Endothelial cell of umbilical vein (primary cell): ENCODE data around the gene NKD2. TPM values are rescaled to one million over a fixed set of nuclear protein-coding genes. Genes with fewer than 3 reads are reported as not detected.

Experiments used
- BruUV-seq: library from RNA; stranded (reverse); fragments of 400-500 nt; replicated peaks from 2 replicates; lab custom pipeline; 2021; lab: Mats Ljungman, UMichigan
- CTCF ChIA-PET: fragments of 300-600, 350-600 bp; sonication (Branson Sonifier 250); formaldehyde crosslinking; loops from one replicate; lab custom pipeline; 2021; ENCODE audit warnings: antibody characterized with exemption, inconsistent platforms; lab: Charles Lee
- POLR2A ChIA-PET: fragments of 300-600, 350-600 bp; sonication (Branson Sonifier 250); formaldehyde crosslinking; loops from one replicate; lab custom pipeline; 2021; ENCODE audit warnings: antibody characterized with exemption, inconsistent platforms; lab: Charles Lee
- DNase-seq: peaks from one replicate; pipeline ENCODE4 v3.0.0-alpha.2; 2011; ENCODE audit warnings: low read depth, low spot score
- FAIRE-seq: peaks from 2 replicates; lab custom pipeline; 2011; peaks lifted over from hg19 to GRCh38; lab: Jason Lieb, UNC
- H2AFZ ChIP-seq: 2 replicates; pipeline ENCODE4 v1.6.0; 2012; ENCODE audit warnings: low read depth, low read length, control low read depth, inconsistent platforms
- H3K27ac ChIP-seq: 2 replicates; pipeline ENCODE4 v1.5.1; 2011; ENCODE audit warnings: low read depth, mild to moderate bottlenecking, control low read depth, low read length, moderate library complexity; ENCODE audit not compliant: insufficient read depth
- H3K27me3 ChIP-seq, 2 experiments: 2 replicates each; pipeline versions ENCODE4 v1.6.0 to v1.6.1; 2011; ENCODE audit warnings: low read length in 2 of 2, mixed read lengths in 1 of 2; ENCODE audit not compliant: control insufficient read depth in 2 of 2, insufficient read depth in 2 of 2
- H3K36me3 ChIP-seq, 2 experiments: 2 replicates in 1 of 2; 3 replicates in 1 of 2; pipeline ENCODE4 v1.5.1; 2011; ENCODE audit warnings: low read length in 2 of 2, mild to moderate bottlenecking in 1 of 2, moderate library complexity in 1 of 2; ENCODE audit not compliant: control insufficient read depth in 2 of 2, insufficient read depth in 2 of 2; ENCODE audit errors: extremely low read depth in 1 of 2
- H3K4me1 ChIP-seq: 3 replicates; pipeline ENCODE4 v1.5.1; 2011; ENCODE audit warnings: mild to moderate bottlenecking, low read length; ENCODE audit not compliant: control insufficient read depth, insufficient read depth; ENCODE audit errors: extremely low read depth
- H3K4me2 ChIP-seq: 2 replicates; pipeline ENCODE4 v1.6.1; 2011; ENCODE audit warnings: low read length, control low read depth, mixed read lengths; ENCODE audit not compliant: insufficient read depth
- H3K4me3 ChIP-seq, 3 experiments: fragments of 200-600 bp in 1 of 3; sonication (generic), shearing (Covaris generic) in 1 of 3; replicated peaks in 1 of 3; 2 replicates each; pipeline ENCODE4 v1.5.1; 2011 to 2016; ENCODE audit warnings: control low read depth in 3 of 3, low read length in 3 of 3, mild to moderate bottlenecking in 2 of 3, inconsistent platforms in 1 of 3, low read depth in 1 of 3, moderate library complexity in 1 of 3; ENCODE audit not compliant: insufficient read depth in 1 of 3
- H3K79me2 ChIP-seq: 2 replicates; pipeline ENCODE4 v1.6.0; 2012; ENCODE audit warnings: low read length, inconsistent platforms; ENCODE audit not compliant: control insufficient read depth, insufficient read depth
- H3K9ac ChIP-seq: replicated peaks from 2 replicates; pipeline ENCODE3; 2011; ENCODE audit warnings: low read length, control low read depth; ENCODE audit not compliant: insufficient read depth; ENCODE audit errors: extremely low read depth
- H3K9me1 ChIP-seq: replicated peaks from 3 replicates; pipeline ENCODE4 v1.6.0; 2011; ENCODE audit warnings: mild to moderate bottlenecking, low read length; ENCODE audit not compliant: control insufficient read depth, insufficient read depth; ENCODE audit errors: extremely low read depth
- H3K9me3 ChIP-seq: replicated peaks from 2 replicates; pipeline ENCODE4 v1.5.1; 2012; ENCODE audit warnings: low read length, inconsistent platforms; ENCODE audit not compliant: control insufficient read depth, insufficient read depth
- H4K20me1 ChIP-seq: replicated peaks from 2 replicates; pipeline ENCODE3; 2011; ENCODE audit warnings: mild to moderate bottlenecking, low read length; ENCODE audit not compliant: control insufficient read depth, insufficient read depth; ENCODE audit errors: extremely low read depth
- EZH2 ChIP-seq: IDR thresholded peaks from 2 replicates; pipeline ENCODE4 v1.6.1; 2012; ENCODE audit warnings: borderline replicate concordance, low read depth, mild to moderate bottlenecking, moderate library complexity, low read length, inconsistent platforms; ENCODE audit not compliant: severe bottlenecking
- FOS ChIP-seq: IDR thresholded peaks from 2 replicates; pipeline ENCODE4 v1.6.1; 2011; ENCODE audit warnings: mild to moderate bottlenecking, low read length, moderate library complexity, borderline replicate concordance; ENCODE audit not compliant: insufficient read depth
- GATA2 ChIP-seq: IDR thresholded peaks from 2 replicates; pipeline ENCODE4 v1.7.0; 2011; ENCODE audit warnings: low read depth, mild to moderate bottlenecking, moderate library complexity, mixed read lengths, low read length; ENCODE audit not compliant: insufficient read length, insufficient read depth
- JUN ChIP-seq: IDR thresholded peaks from 2 replicates; pipeline ENCODE4 v1.6.1; 2011; ENCODE audit warnings: borderline replicate concordance, low read depth; ENCODE audit not compliant: insufficient read length, insufficient read depth
- MYC ChIP-seq: IDR thresholded peaks from one replicate; pipeline ENCODE4 v1.6.1; 2011; ENCODE audit warnings: mild to moderate bottlenecking, low read depth, low read length
- POLR2A ChIP-seq: IDR thresholded peaks from 2 replicates; pipeline ENCODE4 v1.6.1; 2012; ENCODE audit warnings: low read depth, mild to moderate bottlenecking, control low read depth, low read length
- POLR2AphosphoS5 ChIP-seq: IDR thresholded peaks from 2 replicates; pipeline ENCODE4 v1.6.1; 2012; ENCODE audit warnings: low read depth, mild to moderate bottlenecking, control low read depth, low read length, moderate library complexity; ENCODE audit not compliant: insufficient read depth
- dilution Hi-C: fragments of 300-500 bp; cut with MboI; formaldehyde crosslinking; loops from one replicate; pipeline ENCODE4 v1.15.0; 2019; ENCODE audit warnings: low sequenced_read_pairs; ENCODE audit not compliant: extremely low pct_ligation_motif_present
- intact Hi-C: fragments of 100-400 bp; cut with micrococcal nuclease; formaldehyde crosslinking; loops from one replicate; pipeline ENCODE4 v1.10.0; 2022
- polyA plus RNA-seq, 4 experiments: library from polyadenylated mRNA; depleted of rRNA in 3 of 4; stranded (reverse) in 3 of 4; unstranded in 1 of 4; fragments of >200 nt; gene quantifications; 2 replicates each; pipeline versions ENCODE4 v1.2.1 to v1.2.3, GENCODE V29; 2011 to 2012; ENCODE audit warnings: missing spikeins in 1 of 4
- total RNA-seq: library from RNA; stranded (reverse); gene quantifications from 2 replicates; pipeline ENCODE4 v1.2.3, GENCODE V29; 2021
- TF ChIP-seq, protein P1 (sequence below): IDR thresholded peaks from 2 replicates; pipeline ENCODE4 v1.6.1; 2011; ENCODE audit not compliant: insufficient read depth, insufficient read length
- TF ChIP-seq, protein P2 (sequence below), 2 donors: IDR thresholded peaks; 1 replicate in 1 of 2; 2 replicates in 1 of 2; pipeline ENCODE4 v1.5.1; 2011; ENCODE audit warnings: low read length in 2 of 2, mild to moderate bottlenecking in 2 of 2, moderate library complexity in 2 of 2, control low read depth in 1 of 2, inconsistent platforms in 1 of 2, low read depth in 1 of 2; ENCODE audit not compliant: insufficient read depth in 1 of 2; ENCODE audit errors: extremely low read depth in 1 of 2

Gene NKD2
- total and polyA plus RNA-seq, 2 donors (not counting 3 experiments of a cell fraction or from before 2014, with no cell fraction given): 0.08 TPM; not detected in 1

DNA sequence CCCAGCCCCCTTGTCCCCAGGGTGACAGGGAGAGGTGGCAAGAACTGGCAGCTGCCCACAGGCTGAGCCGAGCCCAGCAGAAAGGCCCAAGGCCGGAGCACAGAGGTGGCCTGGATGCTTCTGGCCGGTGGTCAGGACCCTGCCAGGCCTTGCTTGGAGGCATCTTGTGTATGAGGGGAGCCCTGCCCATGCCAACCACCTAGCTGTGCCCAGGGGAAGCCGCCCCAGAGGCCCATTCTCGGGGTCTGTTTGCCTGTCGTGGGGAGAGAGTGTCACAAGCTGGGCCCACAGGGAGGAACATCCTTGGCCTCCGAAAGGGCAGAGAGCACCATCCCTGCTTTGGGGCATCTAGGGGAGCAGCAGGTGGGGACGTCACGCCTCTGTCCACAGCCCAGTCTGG is 10.0 kb downstream of the NKD2 start:
- no TSS peak for BruUV-seq
- FAIRE-seq (no peak), DNase-seq (no peak)
- POLR2A ChIA-PET: no interaction called here
- no peak overlapping the region for H3K4me2 ChIP-seq
- H3K36me3 ChIP-seq: no peaks in the 10 kb centered on the region
- intact Hi-C loops (no loop called here), dilution Hi-C loops (no loop called here)
- H3K9me1 ChIP-seq: no peaks in the 10 kb centered on the region
- no peak overlapping the region for H3K9ac ChIP-seq
- no peaks in the 10 kb centered on the region for H4K20me1 ChIP-seq
- H2AFZ ChIP-seq: no peak overlapping the region
- CTCF ChIA-PET: interaction anchor here (0.9 kb wide), 1 partner anchor 13 kb away, joined by 3 read pairs; no protein-coding TSS in a partner anchor
- no peaks in the 10 kb centered on the region for H3K4me1 ChIP-seq
- no peak overlapping the region for H3K27ac ChIP-seq
- H3K4me3 ChIP-seq: no peak overlapping the region
- H3K9me3 ChIP-seq: no peaks in the 10 kb centered on the region
- H3K79me2 ChIP-seq: no peaks in the 10 kb centered on the region
- no peaks in the 10 kb centered on the region for H3K27me3 ChIP-seq
- no peak for TF ChIP-seq JUN
- TF ChIP-seq POLR2AphosphoS5: no peak
- no peak for TF ChIP-seq EZH2
- TF ChIP-seq, protein P1, sequence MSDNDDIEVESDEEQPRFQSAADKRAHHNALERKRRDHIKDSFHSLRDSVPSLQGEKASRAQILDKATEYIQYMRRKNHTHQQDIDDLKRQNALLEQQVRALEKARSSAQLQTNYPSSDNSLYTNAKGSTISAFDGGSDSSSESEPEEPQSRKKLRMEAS: no peak
- TF ChIP-seq MYC: no peak
- TF ChIP-seq, protein P2, sequence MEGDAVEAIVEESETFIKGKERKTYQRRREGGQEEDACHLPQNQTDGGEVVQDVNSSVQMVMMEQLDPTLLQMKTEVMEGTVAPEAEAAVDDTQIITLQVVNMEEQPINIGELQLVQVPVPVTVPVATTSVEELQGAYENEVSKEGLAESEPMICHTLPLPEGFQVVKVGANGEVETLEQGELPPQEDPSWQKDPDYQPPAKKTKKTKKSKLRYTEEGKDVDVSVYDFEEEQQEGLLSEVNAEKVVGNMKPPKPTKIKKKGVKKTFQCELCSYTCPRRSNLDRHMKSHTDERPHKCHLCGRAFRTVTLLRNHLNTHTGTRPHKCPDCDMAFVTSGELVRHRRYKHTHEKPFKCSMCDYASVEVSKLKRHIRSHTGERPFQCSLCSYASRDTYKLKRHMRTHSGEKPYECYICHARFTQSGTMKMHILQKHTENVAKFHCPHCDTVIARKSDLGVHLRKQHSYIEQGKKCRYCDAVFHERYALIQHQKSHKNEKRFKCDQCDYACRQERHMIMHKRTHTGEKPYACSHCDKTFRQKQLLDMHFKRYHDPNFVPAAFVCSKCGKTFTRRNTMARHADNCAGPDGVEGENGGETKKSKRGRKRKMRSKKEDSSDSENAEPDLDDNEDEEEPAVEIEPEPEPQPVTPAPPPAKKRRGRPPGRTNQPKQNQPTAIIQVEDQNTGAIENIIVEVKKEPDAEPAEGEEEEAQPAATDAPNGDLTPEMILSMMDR (IDR thresholded peaks at IDR 0.05; ENCODE audit: extremely low read depth in 1 of 2, insufficient read depth in 1 of 2, low read depth in 1 of 2, low read length in 2 of 2): no peak
- TF ChIP-seq FOS: no peak
- no peak for TF ChIP-seq POLR2A
- TF ChIP-seq GATA2: no peak
